ENCODE data around the gene NUTM1. TPM values are rescaled to one million over a fixed set of nuclear protein-coding genes. Genes with fewer than 3 reads are reported as not detected.
"Not testable (repeated sequence)": the region's sequence is repeated elsewhere in the genome, so short reads cannot be mapped to it uniquely, and the experiment has no call there.

Gene NUTM1
- total and polyA plus RNA-seq, 8 donors: 0.15 TPM; not detected in 7

DNA sequence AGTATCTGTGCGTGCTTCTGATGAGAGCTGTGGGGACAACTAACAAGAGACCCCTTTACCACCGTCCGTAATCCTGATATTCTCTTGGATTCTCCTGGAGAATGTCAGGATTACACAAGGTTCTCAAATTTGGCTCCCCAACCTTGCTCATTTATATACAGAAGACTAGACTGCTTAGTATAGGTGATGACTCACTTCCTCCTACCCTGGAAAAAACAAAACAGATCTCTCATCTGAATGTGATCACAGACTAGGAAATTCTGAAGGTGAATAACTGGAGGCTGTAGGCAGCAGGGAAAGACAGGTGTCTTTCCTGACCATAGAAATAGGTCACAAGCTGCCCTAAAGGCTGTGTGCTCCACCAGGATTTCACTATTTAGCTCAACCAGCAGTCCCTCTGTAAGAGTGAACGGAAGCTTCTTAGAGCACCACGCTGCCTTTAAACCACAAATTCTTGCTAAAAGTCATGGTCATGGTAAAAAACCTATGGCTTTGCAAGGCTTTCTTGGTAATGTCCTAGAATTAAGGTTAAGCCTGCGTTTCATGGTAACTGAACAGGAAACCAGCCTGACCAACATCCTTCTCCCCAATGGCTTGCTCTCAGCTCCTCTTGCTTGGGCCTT is 54.6 kb downstream of the NUTM1 start:
- 67 to 84% (median 79%) methylated on average over 2 to 3 of the region's 6 CpGs; no CpG with 5 or more reads in 2 of the 5 donors for WGBS, 5 donors
- H3K9me3 ChIP-seq; H3K4me3 ChIP-seq; H3K27me3 ChIP-seq; H3K27ac ChIP-seq; DNase-seq; H3K4me1 ChIP-seq; H3K36me3 ChIP-seq; intact Hi-C loops (cut with DNase I; ENCODE audit: low total_unique reads): not testable (repeated sequence)

DNA sequence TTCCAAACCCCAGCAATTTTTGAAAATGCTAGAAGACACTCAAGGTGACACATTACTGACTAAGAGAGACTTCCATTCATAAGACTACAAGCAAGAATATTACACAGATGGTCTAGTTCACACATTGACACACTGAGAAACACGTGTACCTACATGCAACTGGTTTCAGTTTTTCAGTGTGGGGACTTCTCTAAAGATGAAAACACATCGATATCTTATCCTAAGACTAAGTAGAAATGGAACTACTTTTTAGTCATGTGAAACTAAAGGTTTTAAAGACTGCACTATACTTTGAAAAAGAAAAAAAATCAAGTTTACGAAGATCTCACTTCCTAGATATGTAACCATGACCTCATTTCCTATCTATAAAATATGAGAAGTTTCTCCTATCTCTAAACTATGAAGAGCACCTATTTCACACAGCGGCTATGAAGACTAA is 60.1 kb downstream of the NUTM1 start:
- intact Hi-C loops (cut with DNase I; ENCODE audit: low total_unique reads); H3K27ac ChIP-seq; H3K36me3 ChIP-seq; H3K27me3 ChIP-seq; H3K4me3 ChIP-seq; H3K4me1 ChIP-seq; DNase-seq; H3K9me3 ChIP-seq: not testable (repeated sequence)
- WGBS, 5 donors: 82 to 96% (median 95%) methylated on average over 1 to 2 of the region's 4 CpGs

DNA sequence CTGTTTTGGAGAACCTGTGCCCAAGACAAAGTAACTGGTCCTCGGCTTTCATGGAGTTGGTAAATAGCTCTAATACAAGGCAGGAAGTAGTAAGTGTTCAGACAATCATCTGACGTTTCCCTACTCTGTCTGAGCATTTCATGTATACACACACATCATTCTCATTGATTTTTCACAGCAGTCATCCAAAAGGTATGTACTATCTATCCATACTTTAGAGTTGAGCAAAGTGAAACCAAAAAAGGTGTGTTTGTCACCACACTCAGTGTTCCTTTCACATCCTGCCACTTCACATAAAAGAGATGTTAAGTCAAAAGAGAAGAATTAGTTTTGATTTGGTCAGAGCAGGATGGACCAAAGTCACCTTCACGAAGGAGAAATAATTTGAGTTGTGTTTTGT is 60.8 kb downstream of the NUTM1 start:
- no CpG with 5 or more reads among the region's 3 CpGs for WGBS, 5 donors
- H3K27me3 ChIP-seq; H3K4me1 ChIP-seq; DNase-seq; H3K9me3 ChIP-seq; intact Hi-C loops (cut with DNase I; ENCODE audit: low total_unique reads); H3K27ac ChIP-seq; H3K36me3 ChIP-seq; H3K4me3 ChIP-seq: not testable (repeated sequence)

Small RNA genes within 50 kb of the gene (small RNA-seq; reads per million reads assigned to genes)
- gene MIR1233-1 (0 reads per million in 4 donors), gene RF00019 (0 reads per million in 4 donors)

Other genes starting within 250 kb of the NUTM1 start
- 10 to 100 TPM; 23.2 to 54.7 (median 31.5) TPM for gene EMC7, start 241.5 kb upstream of the NUTM1 start, total RNA-seq
- gene EMC7, start 241.5 kb upstream of the NUTM1 start, polyA plus RNA-seq: 10 to 100 TPM; 35.3 to 73.5 (median 39.0) TPM
- 1 to 10 TPM in 2 of 5 donors, under 1 TPM in 2, not detected in 1; 0.58 to 1.9 (median 1.4) TPM for gene PGBD4, start 241.2 kb upstream of the NUTM1 start, total RNA-seq
- under 1 TPM; 0.15 to 0.78 (median 0.44) TPM for gene PGBD4, start 241.2 kb upstream of the NUTM1 start, polyA plus RNA-seq
- gene KATNBL1, start 133.2 kb upstream of the NUTM1 start, total RNA-seq: 100 to 1,000 TPM in 1 of 5 donors, 10 to 100 TPM in 4; 53.0 to 105 (median 84.9) TPM
- gene KATNBL1, start 133.2 kb upstream of the NUTM1 start, polyA plus RNA-seq: 10 to 100 TPM; 19.4 to 19.7 (median 19.5) TPM
- 100 to 1,000 TPM in 4 of 5 donors, 10 to 100 TPM in 1; 28.4 to 145 (median 130) TPM for gene EMC4, start 118.3 kb upstream of the NUTM1 start, total RNA-seq
- gene EMC4, start 118.3 kb upstream of the NUTM1 start, polyA plus RNA-seq: 100 to 1,000 TPM in 1 of 3 donors, 10 to 100 TPM in 2; 89.8 to 102 (median 92.2) TPM
- 10 to 100 TPM in 4 of 5 donors, 1 to 10 TPM in 1; 7.5 to 63.6 (median 22.8) TPM for gene SLC12A6, start 5.5 kb upstream of the NUTM1 start, total RNA-seq
- 1 to 10 TPM; 1.4 to 6.0 (median 1.7) TPM for gene SLC12A6, start 5.5 kb upstream of the NUTM1 start, polyA plus RNA-seq
- 100 to 1,000 TPM in 3 of 5 donors, 10 to 100 TPM in 1, 1 to 10 TPM in 1; 2.9 to 388 (median 118) TPM for gene NOP10, start 179 bp upstream of the NUTM1 start, total RNA-seq
- 100 to 1,000 TPM; 268 to 327 (median 313) TPM for gene NOP10, start 179 bp upstream of the NUTM1 start, polyA plus RNA-seq
- 100 to 1,000 TPM in 3 of 5 donors, 10 to 100 TPM in 2; 26.1 to 206 (median 118) TPM for gene LPCAT4, start 23.9 kb downstream of the NUTM1 start, total RNA-seq
- gene LPCAT4, start 23.9 kb downstream of the NUTM1 start, polyA plus RNA-seq: 10 to 100 TPM; 11.6 to 62.5 (median 17.6) TPM
- 10 to 100 TPM; 24.3 to 72.3 (median 39.1) TPM for gene GOLGA8A, start 94.5 kb downstream of the NUTM1 start, total RNA-seq
- 10 to 100 TPM in 1 of 3 donors, 1 to 10 TPM in 2; 4.4 to 31.5 (median 8.2) TPM for gene GOLGA8A, start 94.5 kb downstream of the NUTM1 start, polyA plus RNA-seq
- gene GOLGA8B, start 240.3 kb downstream of the NUTM1 start, total RNA-seq: 100 to 1,000 TPM in 2 of 5 donors, 10 to 100 TPM in 3; 26.8 to 199 (median 96.0) TPM
- 10 to 100 TPM in 2 of 3 donors, 1 to 10 TPM in 1; 8.9 to 20.8 (median 13.3) TPM for gene GOLGA8B, start 240.3 kb downstream of the NUTM1 start, polyA plus RNA-seq